Adrenal gland (tissue), 5 donors: ENCODE data around the gene LMBRD1.

Source experiments
- CTCF ChIP-seq, 6 experiments: fragments of 450-650 bp in 4 of 6; fragments of 200-600 bp in 2 of 6; sonication (generic) in 1 of 6; IDR thresholded peaks; 1 replicate in 5 of 6; 2 replicates in 1 of 6; pipeline versions ENCODE4 v1.5.1 to v1.8.0; 2016 to 2021; ENCODE audit warnings: antibody characterized with exemption in 6 of 6, mild to moderate bottlenecking in 2 of 6, moderate library complexity in 1 of 6
- POLR2A ChIP-seq, 2 donors: fragments of 450-650 bp; IDR thresholded peaks; one replicate each; pipeline ENCODE4 v1.6.1; 2017; ENCODE audit warnings: antibody characterized with exemption in 2 of 2, mild to moderate bottlenecking in 2 of 2, moderate library complexity in 1 of 2
- donor health status: DM: no; HTN: no; CAD: no.

DNA sequence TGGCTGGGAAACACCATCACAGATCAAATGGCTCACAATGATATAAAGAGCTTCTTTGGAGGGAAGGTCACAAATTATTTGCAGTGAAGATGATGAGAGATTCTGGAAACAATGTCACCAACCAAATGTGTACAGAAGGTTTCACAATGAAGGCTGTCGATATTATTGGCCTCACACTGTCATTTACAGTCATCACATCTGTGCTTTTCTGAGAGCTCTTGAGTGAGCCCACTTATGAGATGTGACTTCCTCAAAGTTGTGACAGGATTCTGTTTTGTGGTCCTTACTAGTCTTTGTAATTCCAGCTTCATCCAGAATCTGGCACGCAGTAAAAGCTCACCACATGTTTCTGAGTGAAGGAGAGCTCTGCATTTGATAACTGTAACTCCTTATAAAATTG is 133.6 kb downstream of the LMBRD1 start:
- TF ChIP-seq CTCF (IDR thresholded peaks at IDR 0.05) (no peak), POLR2A (IDR thresholded peaks at IDR 0.05) (no peak)
